ENCODE results near the gene PEPD. TPM values are rescaled to one million over a fixed set of nuclear protein-coding genes. Genes with fewer than 3 reads are reported as not detected.
"Not testable (repeated sequence)": the region's sequence is repeated elsewhere in the genome, so short reads cannot be mapped to it uniquely, and the experiment has no call there.

PEPD gene
- total RNA-seq, result 49.7 to 52.6 TPM (median 50.5 TPM) in 3 replicates

DNA sequence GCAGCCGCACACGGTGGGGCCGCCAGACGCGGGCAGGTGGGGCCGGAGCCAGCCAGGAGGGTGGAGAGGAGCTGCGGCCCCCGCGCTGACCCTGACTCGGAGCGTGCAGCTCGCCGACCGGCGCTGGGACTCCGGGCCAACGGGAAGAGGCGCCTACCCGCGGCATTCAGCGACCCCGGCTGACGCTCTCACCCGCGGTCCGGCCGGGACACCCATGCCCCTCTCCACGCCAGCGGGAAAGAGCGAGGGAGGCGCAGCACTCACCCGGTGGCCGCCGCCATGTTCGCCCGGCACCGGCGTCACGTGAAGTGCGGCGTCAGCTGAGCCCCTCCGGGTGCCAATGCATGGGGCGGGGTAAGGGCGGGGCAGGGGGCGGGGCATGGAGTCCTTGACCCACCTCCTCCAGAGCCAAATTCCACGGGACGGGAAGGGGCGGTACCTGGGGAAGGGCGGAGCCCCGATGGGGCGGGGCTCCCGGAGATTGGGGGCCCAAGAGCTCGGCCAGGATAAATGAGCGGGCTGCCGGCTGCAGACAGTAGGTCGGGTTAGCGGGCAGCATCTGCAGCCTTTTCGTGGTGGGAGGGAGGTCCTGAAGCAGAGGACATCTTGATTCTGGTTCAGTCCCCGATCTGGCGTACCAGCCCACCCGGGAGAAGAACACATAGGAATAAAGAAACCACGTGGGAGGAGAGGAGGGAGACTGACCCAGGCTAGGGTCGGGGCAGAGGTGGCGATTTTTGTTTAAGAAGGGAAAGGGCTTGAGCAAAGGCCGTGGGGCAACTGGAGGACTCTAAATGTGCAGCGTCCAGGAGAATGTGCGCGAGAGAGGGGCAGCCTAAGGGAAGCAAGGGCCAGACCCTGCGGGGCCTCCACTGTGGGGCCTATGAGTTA, at the start of gene PEPD:
TSS of gene PEPD (minus strand) at position 312 of the 891 bp plus-strand sequence. CDS start at position 281, 31 bp downstream.
- peak; percentile 79 to 84 for DNase-seq (ENCODE audit: low spot score in 2 of 2, unreplicated experiment in 2 of 2)
- H3K9me3 Mint-ChIP-seq, result no peaks in the 10 kb centered on the region
- peaks cover 29% of the 10 kb centered on the region for H3K4me1 Mint-ChIP-seq
- peak within 1 kb of the TSS; percentile 52 for H3K27ac Mint-ChIP-seq
- H3K27me3 Mint-ChIP-seq (ENCODE audit: low read depth), result peaks cover 17% of the 10 kb centered on the region
- H3K4me3 Mint-ChIP-seq, result peak within 1 kb of the TSS; percentile 85
- TF ChIP-seq, protein P1, sequence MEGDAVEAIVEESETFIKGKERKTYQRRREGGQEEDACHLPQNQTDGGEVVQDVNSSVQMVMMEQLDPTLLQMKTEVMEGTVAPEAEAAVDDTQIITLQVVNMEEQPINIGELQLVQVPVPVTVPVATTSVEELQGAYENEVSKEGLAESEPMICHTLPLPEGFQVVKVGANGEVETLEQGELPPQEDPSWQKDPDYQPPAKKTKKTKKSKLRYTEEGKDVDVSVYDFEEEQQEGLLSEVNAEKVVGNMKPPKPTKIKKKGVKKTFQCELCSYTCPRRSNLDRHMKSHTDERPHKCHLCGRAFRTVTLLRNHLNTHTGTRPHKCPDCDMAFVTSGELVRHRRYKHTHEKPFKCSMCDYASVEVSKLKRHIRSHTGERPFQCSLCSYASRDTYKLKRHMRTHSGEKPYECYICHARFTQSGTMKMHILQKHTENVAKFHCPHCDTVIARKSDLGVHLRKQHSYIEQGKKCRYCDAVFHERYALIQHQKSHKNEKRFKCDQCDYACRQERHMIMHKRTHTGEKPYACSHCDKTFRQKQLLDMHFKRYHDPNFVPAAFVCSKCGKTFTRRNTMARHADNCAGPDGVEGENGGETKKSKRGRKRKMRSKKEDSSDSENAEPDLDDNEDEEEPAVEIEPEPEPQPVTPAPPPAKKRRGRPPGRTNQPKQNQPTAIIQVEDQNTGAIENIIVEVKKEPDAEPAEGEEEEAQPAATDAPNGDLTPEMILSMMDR (IDR thresholded peaks at IDR 0.05; ENCODE audit: unreplicated experiment), result no peak
- no peaks in the 10 kb centered on the region for H3K36me3 Mint-ChIP-seq

DNA sequence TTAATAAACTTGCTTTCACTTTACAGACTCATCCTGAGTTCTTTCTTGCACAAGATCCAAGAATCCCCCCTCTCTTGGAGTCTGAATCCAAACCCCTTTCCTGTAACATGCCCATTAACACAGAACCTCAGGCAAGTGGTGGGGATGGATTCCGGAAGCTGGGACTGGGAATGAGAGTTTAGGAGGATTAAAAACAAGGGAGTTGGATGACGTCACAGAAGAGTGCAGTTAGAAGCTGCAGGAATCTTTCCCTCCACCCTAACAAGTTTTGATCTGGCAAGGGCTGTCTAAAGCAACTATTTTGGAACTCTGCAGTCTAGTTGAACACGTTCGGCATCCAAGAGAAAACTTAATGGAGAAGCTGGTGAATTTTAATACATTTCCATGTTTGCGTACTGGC, 48.2 kb upstream of the PEPD start:
- H3K9me3 Mint-ChIP-seq, result peaks cover 22% of the 10 kb centered on the region
- TF ChIP-seq, protein P1 (IDR thresholded peaks at IDR 0.05; ENCODE audit: unreplicated experiment), result no peak
- peaks cover 50% of the 10 kb centered on the region for H3K27me3 Mint-ChIP-seq (ENCODE audit: low read depth)
- DNase-seq (ENCODE audit: low spot score in 2 of 2, unreplicated experiment in 2 of 2), result no peak
- H3K27ac Mint-ChIP-seq, result no peak overlapping the region
- H3K36me3 Mint-ChIP-seq, result no peaks in the 10 kb centered on the region
- H3K4me3 Mint-ChIP-seq, result no peak overlapping the region
- H3K4me1 Mint-ChIP-seq, result peaks cover 13% of the 10 kb centered on the region

DNA sequence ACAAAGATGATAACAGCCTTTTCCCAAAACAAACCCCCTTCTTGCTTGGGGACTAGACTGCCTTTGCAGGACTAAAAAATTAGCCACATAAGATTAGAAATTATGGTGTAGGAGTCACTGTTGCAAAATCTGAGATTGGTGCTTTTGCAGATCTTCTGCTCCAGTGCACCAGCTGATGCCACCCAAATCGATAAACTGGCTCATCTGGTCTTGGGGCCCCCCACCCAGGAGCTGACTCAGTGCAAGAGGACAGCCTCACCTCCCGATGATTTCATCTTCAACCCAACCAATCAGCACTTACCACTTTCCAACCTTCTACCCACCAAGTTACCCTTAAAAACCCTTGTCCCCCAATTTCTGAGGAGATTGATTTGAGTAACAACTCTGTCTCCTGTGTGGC, 47.1 kb upstream of the PEPD start:
- H3K27ac Mint-ChIP-seq, result no peak overlapping the region
- peaks cover 56% of the 10 kb centered on the region for H3K27me3 Mint-ChIP-seq (ENCODE audit: low read depth)
- H3K4me1 Mint-ChIP-seq, result peaks cover 13% of the 10 kb centered on the region
- TF ChIP-seq, protein P1 (IDR thresholded peaks at IDR 0.05; ENCODE audit: unreplicated experiment), result no peak
- H3K36me3 Mint-ChIP-seq, result no peaks in the 10 kb centered on the region
- H3K4me3 Mint-ChIP-seq, result no peak overlapping the region
- peaks cover 11% of the 10 kb centered on the region for H3K9me3 Mint-ChIP-seq
- DNase-seq (ENCODE audit: low spot score in 2 of 2, unreplicated experiment in 2 of 2), result no peak

DNA sequence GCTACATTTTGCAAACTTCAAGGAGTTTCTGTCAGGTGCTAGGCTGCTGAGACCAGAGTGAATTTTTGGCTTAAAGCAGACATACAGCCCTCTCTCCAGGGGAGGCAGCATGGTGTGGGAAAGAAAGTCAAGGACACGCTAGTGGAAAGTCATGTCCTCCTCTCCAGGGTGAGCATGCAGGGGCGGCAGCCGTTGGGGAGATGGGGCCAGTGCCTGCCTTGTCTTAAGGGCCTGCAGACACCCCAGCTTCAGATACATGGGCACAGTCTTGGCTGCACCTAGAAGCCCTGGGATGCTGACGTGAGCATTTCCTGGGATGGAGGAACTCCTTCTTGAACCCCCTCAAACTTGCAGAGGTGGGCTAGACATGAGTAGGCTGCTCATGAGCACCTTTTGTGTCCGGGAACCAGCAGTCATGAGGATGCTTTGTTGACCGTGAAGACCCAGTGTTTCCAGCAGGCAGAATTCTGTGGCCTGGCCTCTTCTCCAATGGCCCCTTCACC, 43.3 kb upstream of the PEPD start:
- Mint-ChIP-seq H3K4me3 (no peak overlapping the region), H3K9me3 (no peaks in the 10 kb centered on the region), H3K4me1 (peaks cover 5% of the 10 kb centered on the region), H3K27me3 (ENCODE audit: low read depth) (peaks cover 33% of the 10 kb centered on the region), H3K36me3 (no peaks in the 10 kb centered on the region), H3K27ac (no peak overlapping the region)
- no peak for DNase-seq (ENCODE audit: low spot score in 2 of 2, unreplicated experiment in 2 of 2)
- TF ChIP-seq, protein P1 (IDR thresholded peaks at IDR 0.05; ENCODE audit: unreplicated experiment), result no peak

DNA sequence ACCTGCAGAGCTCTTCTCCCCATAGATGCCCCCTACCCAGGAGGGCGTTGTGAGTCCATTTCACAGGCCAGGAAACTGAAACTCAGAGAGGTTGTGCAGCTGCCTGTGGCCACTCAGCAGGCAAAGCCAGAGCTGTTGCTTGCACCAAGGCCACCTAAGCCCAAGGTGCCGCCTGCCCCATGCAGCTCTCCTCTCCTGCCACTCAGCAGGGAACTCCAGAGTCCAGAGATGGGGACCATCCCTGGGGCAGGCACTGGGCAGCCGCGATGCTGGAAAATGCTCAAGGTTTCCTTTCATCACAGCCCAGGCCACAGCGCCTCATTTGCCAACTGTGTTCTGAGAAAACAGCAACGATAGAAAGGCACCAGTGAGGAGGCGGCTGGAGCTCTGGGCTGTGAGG, 41.0 kb upstream of the PEPD start:
- Mint-ChIP-seq H3K4me1 (peaks cover 6% of the 10 kb centered on the region), H3K27me3 (ENCODE audit: low read depth) (peaks cover 31% of the 10 kb centered on the region), H3K36me3 (no peaks in the 10 kb centered on the region), H3K9me3 (no peaks in the 10 kb centered on the region), H3K27ac (no peak overlapping the region), H3K4me3 (no peak overlapping the region)
- DNase-seq (ENCODE audit: low spot score in 2 of 2, unreplicated experiment in 2 of 2), result no peak
- TF ChIP-seq, protein P1 (IDR thresholded peaks at IDR 0.05; ENCODE audit: unreplicated experiment), result no peak

DNA sequence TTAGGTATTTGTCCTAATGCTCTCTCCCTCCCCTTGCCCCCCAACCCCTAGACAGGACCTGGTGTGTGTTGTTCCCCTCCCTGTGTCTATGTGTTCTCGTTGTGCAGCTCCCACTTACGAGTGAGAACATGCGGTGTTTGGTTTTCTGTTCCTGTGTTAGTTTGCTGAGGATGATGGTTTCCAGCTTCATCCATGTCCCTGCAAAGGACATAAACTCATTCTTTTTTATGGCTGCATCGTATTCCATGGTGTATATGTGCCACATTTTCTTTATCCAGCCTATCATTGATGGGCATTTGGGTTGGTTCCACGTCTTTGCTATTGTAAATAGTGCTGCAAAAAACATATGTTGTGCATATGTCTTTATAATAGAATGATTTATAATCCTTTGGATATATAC, 40.1 kb upstream of the PEPD start:
- peaks cover 35% of the 10 kb centered on the region for H3K27me3 Mint-ChIP-seq (ENCODE audit: low read depth)
- not testable (repeated sequence) for DNase-seq (ENCODE audit: low spot score in 2 of 2, unreplicated experiment in 2 of 2); H3K27ac Mint-ChIP-seq; H3K4me3 Mint-ChIP-seq; H3K4me1 Mint-ChIP-seq; H3K36me3 Mint-ChIP-seq; H3K9me3 Mint-ChIP-seq
